Hepatocyte (in vitro differentiated cells): Measurements from ENCODE around the gene CDK16.

Experiments
- CTCF ChIP-seq: fragments of 200-600 bp; sonication (generic); IDR thresholded peaks from 2 replicates; pipeline ENCODE4 v1.5.1; 2016; ENCODE audit warnings: antibody characterized with exemption, mild to moderate bottlenecking; ENCODE audit not compliant: poor library complexity
- EZH2phosphoT487 ChIP-seq: fragments of 200-600 bp; sonication (generic); IDR thresholded peaks from one replicate; pipeline ENCODE4 v1.6.1; 2018; ENCODE audit warnings: antibody characterized with exemption, mild to moderate bottlenecking, low read depth, moderate library complexity; ENCODE audit not compliant: unreplicated experiment, severe bottlenecking

DNA sequence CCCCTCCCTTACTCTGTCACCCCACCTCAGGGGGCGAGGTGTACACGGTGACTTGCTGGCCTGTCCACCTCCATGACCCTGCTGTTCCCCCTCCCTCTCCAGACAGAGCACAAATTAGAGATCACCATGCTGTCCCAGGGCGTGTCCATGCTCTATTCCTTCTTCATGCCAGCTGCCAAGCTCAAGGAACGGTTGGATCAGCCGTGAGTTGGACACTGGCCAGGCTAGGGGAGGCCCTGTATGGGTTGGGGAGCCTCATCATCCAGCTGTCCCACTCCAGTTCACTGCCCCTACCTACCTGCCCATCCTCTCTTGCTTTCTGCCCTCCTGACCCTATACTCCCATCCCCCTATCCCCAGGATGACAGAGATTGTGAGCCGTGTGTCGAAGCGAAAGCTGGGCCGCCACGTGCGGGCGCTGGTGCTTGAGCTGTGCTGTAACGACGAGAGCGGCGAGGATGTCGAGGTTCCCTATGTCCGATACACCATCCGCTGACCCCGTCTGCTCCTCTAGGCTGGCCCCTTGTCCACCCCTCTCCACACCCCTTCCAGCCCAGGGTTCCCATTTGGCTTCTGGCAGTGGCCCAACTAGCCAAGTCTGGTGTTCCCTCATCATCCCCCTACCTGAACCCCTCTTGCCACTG, 3.9 kb upstream of the CDK16 start:
- TF ChIP-seq CTCF = no peak
- no peak for TF ChIP-seq EZH2phosphoT487
